ENCODE results near the gene BTBD16. TPM values are rescaled to one million over a fixed set of nuclear protein-coding genes. Genes with fewer than 3 reads are reported as not detected.

BTBD16 gene
- total and polyA plus RNA-seq, 7 donors, result 0.12 to 0.55 (median 0.54) TPM; not detected in 4

- H3K27me3 ChIP-seq, result no peaks in the 10 kb centered on the region
- no peak for DNase-seq
- TF ChIP-seq POLR2AphosphoS5 (IDR thresholded peaks at IDR 0.05) (no peak), EP300 (IDR thresholded peaks at IDR 0.05) (no peak), CTCF (IDR thresholded peaks at IDR 0.05) (no peak), POLR2A (IDR thresholded peaks at IDR 0.05) (no peak)
- no peak overlapping the region for H3K27ac ChIP-seq
- no peak overlapping the region for H3K4me3 ChIP-seq
- no peaks in the 10 kb centered on the region for H3K4me1 ChIP-seq
- intact Hi-C loops (cut with DNase I), result no loop called here
- no peaks in the 10 kb centered on the region for H3K36me3 ChIP-seq
- WGBS, 2 donors, result 68 to 81% methylated on average over 9 of the region's 9 CpGs
- no peaks in the 10 kb centered on the region for H3K9me3 ChIP-seq
Observed at GRCh38 chr10:122328676-122329075, 57.6 kb downstream of the BTBD16 start.

- Histone ChIP-seq H3K27ac (no peak overlapping the region), H3K4me1 (no peaks in the 10 kb centered on the region), H3K36me3 (no peaks in the 10 kb centered on the region), H3K27me3 (no peaks in the 10 kb centered on the region), H3K4me3 (no peak overlapping the region), H3K9me3 (no peaks in the 10 kb centered on the region)
- no peak for DNase-seq
- TF ChIP-seq CTCF (IDR thresholded peaks at IDR 0.05) (no peak), POLR2A (IDR thresholded peaks at IDR 0.05) (no peak), EP300 (IDR thresholded peaks at IDR 0.05) (no peak), POLR2AphosphoS5 (IDR thresholded peaks at IDR 0.05) (no peak)
- intact Hi-C loops (cut with DNase I), result no loop called here
- WGBS, 2 donors, result 86 to 87% methylated on average over 13 of the region's 13 CpGs
Observed at GRCh38 chr10:122329416-122329815, 58.3 kb downstream of the BTBD16 start.

- Histone ChIP-seq H3K4me3 (no peak overlapping the region), H3K9me3 (no peaks in the 10 kb centered on the region), H3K36me3 (no peaks in the 10 kb centered on the region), H3K4me1 (no peaks in the 10 kb centered on the region), H3K27me3 (no peaks in the 10 kb centered on the region), H3K27ac (peak overlapping the region in 1 of 4 donors; percentile 0)
- no peak for TF ChIP-seq CTCF (IDR thresholded peaks at IDR 0.05)
- TF ChIP-seq EP300 (IDR thresholded peaks at IDR 0.05), result no peak
- TF ChIP-seq POLR2A (IDR thresholded peaks at IDR 0.05), result no peak
- intact Hi-C loops (cut with DNase I), result no loop called here
- 31 to 76% methylated on average over 7 of the region's 7 CpGs for WGBS, 2 donors
- no peak for DNase-seq
Observed at GRCh38 chr10:122331100-122331499, 60.0 kb downstream of the BTBD16 start.

- Histone ChIP-seq H3K9me3 (no peaks in the 10 kb centered on the region), H3K4me3 (no peak overlapping the region), H3K36me3 (no peaks in the 10 kb centered on the region), H3K27ac (no peak overlapping the region), H3K27me3 (no peaks in the 10 kb centered on the region), H3K4me1 (no peaks in the 10 kb centered on the region)
- TF ChIP-seq POLR2A (IDR thresholded peaks at IDR 0.05), result no peak
- TF ChIP-seq POLR2AphosphoS5 (IDR thresholded peaks at IDR 0.05), result peak in 1 of 4 donors; percentile 7
- TF ChIP-seq EP300 (IDR thresholded peaks at IDR 0.05), result no peak
- TF ChIP-seq CTCF (IDR thresholded peaks at IDR 0.05), result no peak
- intact Hi-C loops (cut with DNase I), result no loop called here
- WGBS, 2 donors, result 39 to 71% methylated on average over 16 of the region's 16 CpGs
- no peak for DNase-seq
Observed at GRCh38 chr10:122331615-122332446, 60.7 kb downstream of the BTBD16 start.

All from sigmoid colon (tissue), 7 donors.